ENCODE results near the gene DEPP1.

DEPP1 gene

DNA sequence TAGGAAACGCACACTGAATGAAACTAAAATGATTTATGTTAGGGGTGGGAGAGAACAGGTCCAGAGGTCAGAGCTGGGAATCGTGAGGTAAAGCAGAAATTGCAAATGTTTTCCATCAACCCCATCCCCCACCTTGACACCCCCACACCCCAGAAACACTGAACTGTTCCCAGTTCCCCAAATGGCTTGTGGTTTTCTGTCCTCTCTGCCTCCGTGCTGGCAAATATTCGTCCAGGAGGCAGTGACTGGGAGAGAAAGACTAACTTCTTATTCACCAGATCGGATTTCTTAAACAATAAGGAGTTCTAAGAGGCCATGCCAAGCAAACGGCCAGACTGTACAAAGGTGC lies 19.7 kb downstream of the DEPP1 start:
- TF ChIP-seq, protein P1, sequence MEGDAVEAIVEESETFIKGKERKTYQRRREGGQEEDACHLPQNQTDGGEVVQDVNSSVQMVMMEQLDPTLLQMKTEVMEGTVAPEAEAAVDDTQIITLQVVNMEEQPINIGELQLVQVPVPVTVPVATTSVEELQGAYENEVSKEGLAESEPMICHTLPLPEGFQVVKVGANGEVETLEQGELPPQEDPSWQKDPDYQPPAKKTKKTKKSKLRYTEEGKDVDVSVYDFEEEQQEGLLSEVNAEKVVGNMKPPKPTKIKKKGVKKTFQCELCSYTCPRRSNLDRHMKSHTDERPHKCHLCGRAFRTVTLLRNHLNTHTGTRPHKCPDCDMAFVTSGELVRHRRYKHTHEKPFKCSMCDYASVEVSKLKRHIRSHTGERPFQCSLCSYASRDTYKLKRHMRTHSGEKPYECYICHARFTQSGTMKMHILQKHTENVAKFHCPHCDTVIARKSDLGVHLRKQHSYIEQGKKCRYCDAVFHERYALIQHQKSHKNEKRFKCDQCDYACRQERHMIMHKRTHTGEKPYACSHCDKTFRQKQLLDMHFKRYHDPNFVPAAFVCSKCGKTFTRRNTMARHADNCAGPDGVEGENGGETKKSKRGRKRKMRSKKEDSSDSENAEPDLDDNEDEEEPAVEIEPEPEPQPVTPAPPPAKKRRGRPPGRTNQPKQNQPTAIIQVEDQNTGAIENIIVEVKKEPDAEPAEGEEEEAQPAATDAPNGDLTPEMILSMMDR (IDR thresholded peaks at IDR 0.05; ENCODE audit: low read depth, low read length), result no peak

DNA sequence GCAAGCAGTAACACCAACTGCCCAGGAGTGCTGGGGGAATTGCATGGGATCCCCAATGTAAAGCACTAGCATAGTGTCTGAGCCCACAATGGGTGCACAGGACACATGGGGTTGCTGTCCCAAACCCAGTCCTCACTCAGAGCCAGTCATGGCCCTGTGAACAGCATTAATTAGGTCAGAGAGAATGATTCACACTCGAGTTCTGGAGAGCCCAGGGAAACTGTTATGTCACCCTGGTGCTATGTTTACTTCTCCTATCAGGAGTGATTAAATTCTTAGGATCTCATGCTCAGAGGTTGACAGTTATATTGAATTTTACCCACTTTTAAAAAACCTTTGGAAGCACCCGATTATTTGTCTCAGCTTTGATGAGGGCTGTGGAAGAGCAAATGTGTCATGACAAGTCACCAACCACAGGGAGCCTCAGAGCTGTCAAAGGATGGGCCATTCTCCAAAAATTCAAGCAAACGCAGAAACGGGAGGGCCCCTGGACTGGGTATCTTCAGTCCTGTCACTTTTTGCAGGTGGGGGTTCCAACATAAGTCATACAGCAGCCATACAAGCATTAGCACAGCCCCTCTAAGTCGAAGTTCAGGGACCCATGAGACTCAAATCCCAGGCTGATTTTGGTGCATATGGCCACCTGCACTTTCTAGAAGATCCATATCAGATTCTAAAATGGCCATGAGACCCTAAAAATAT lies 20.3 kb downstream of the DEPP1 start:
- TF ChIP-seq, protein P1 (IDR thresholded peaks at IDR 0.05; ENCODE audit: low read depth, low read length), result no peak
- peak overlapping the region; percentile 75 for H3K4me3 ChIP-seq (ENCODE audit: low read depth, low read length)

More for the DNA sequence above, 19.7 kb downstream of the DEPP1 start:
- peak overlapping the region; percentile 75 for H3K4me3 ChIP-seq (ENCODE audit: low read depth, low read length)

DNA sequence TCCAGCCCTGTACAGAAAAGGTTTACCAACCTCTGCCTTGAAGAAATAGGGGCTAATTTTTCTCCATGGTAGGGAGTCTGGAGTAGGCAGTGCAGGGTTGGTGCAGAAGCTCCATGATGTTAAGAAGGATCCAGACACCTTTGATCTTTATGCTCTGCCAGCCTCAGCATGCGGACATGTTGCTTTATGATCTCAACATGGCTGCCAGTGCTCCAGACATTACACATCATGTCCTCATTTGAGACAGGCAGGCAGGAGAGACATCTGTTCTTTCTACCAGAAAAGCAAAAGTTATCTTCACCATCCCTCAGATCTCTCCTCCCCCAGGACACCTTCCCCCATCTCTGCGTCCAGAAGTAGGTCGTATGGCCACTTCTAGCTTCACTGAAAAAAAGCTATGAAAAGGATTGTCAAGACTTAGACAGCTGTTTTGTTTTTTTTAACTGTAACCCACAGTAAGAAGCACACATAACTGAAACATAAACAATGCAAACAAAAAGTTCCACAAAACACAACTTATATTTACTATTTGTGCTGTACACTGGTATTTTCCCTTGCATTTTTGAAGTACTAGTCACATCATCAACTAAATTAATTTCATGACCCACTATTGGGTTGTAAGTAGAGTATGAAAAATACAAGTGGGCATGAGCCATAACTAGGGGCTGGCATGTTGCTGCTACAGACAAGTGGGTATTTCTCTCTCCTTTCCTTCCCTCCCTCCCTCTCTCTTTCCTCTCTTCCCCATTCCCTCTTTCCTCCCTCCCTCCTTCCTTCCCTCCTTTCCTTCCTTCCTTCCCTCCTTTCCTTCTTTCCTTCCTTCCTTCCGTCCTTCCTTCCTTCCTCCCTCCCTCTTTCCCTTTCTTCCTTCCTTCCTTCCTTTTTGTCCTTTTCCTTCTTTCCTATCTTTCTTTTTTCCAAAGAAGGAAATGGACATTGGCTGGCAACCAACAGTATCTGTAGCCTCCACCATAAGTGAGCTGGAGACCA lies 21.6 kb downstream of the DEPP1 start:
- TF ChIP-seq, protein P1 (IDR thresholded peaks at IDR 0.05; ENCODE audit: low read depth, low read length), result no peak

DNA sequence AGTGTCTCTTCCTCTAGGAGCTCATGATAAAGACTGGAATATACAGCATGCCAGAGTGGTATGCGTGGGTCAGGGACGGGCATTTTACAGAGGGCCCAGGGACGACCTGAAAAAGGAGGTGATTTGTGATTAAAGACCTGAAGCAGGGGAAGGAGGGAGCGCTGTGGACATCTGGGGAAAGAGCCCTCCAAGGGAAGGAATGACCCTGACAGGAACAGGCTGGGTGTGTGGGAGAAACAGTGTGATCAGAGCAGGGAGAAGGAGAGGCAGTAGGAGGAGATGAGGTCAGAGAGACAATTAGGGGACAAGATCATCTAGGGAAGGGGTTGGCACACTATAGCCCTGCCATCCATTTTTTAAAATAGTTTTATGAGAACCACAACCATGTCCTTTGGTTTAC lies 22.4 kb downstream of the DEPP1 start:
- H3K4me3 ChIP-seq (ENCODE audit: low read depth, low read length), result no peak overlapping the region
- TF ChIP-seq, protein P1 (IDR thresholded peaks at IDR 0.05; ENCODE audit: low read depth, low read length), result no peak

More for the DNA sequence above, 21.6 kb downstream of the DEPP1 start:
- H3K4me3 ChIP-seq (ENCODE audit: low read depth, low read length), result no peak overlapping the region

DNA sequence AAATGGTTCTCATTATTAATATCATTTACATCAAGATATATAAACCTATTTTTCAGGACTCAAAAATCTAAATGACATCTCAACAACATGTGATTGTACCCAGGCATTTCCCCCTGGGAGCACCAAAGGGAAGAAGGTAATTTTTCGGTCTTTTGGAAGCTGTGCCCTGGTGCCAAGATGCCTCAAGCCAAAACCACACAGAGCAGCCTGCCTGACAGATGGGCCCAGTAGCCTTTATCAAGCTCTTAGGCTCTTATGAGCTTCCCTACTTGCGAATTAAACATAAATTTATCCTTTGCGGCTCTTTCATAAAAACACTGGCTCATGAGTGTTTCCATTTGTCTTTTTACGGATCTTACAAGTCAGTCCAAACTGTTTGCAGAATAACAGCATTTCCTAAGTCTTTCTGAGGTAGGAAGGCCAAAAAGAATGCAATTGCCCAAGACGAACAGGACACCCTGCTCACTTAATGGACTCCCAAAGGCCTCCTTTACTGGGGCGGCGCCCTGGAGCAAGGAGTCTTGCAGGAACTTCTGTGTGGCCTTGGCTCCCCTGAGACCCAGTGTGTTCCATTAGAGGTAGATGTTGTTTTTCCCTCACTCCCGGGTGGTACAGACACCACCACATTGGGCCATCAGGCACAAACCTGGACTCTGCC lies 23.1 kb downstream of the DEPP1 start:
- TF ChIP-seq, protein P1 (IDR thresholded peaks at IDR 0.05; ENCODE audit: low read depth, low read length), result no peak
- H3K4me3 ChIP-seq (ENCODE audit: low read depth, low read length), result no peak overlapping the region

DNA sequence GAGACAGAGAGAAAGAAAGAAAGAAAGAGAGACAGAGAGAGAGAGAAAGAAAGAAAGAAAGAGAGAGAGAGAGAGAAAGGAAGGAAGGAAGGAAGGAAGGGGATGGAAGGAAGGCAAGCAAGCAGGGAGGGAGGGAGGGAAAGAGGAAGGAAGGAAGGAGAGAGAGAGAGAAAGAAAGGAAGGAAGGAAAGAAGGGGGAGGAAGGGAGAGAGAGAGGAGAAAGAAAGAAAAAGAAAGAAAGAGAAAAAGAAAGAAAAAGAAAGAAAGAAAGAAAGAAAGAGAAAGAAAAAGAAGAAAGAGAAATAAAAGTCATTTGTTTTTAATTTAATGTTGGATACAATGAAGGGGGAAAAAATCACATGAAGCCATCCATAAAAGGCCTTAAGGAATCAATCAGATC lies 23.6 kb downstream of the DEPP1 start:
- no peak overlapping the region for H3K4me3 ChIP-seq (ENCODE audit: low read depth, low read length)
- TF ChIP-seq, protein P1 (IDR thresholded peaks at IDR 0.05; ENCODE audit: low read depth, low read length), result no peak
